HepG2 (cell line): Measurements from ENCODE around the gene LUC7L. TPM values are rescaled to one million over a fixed set of nuclear protein-coding genes. Genes with fewer than 3 reads are reported as not detected.

Source experiments
- ARHGAP35 ChIP-seq: sonication (generic); formaldehyde crosslinking; IDR thresholded peaks from 2 replicates; pipeline ENCODE4 v1.9.0; 2022; ENCODE audit warnings: mild to moderate bottlenecking, inconsistent platforms, moderate library complexity, missing genetic modification reagents, borderline replicate concordance
- BCL6 ChIP-seq: IDR thresholded peaks from 2 replicates; pipeline ENCODE4 v1.6.1; 2016; ENCODE audit warnings: missing genetic modification reagents, missing compliant biosample characterization
- CBFB ChIP-seq: sonication (generic); formaldehyde crosslinking; IDR thresholded peaks from 2 replicates; pipeline ENCODE4 v1.4.0; 2020; ENCODE audit warnings: missing genetic modification reagents
- ELF3 ChIP-seq: IDR thresholded peaks from 2 replicates; pipeline ENCODE4 v1.6.1; 2016; ENCODE audit warnings: missing genetic modification reagents, missing compliant biosample characterization
- FLYWCH1 ChIP-seq: sonication (generic); formaldehyde crosslinking; IDR thresholded peaks from 2 replicates; pipeline ENCODE4 v1.8.1; 2023; ENCODE audit warnings: mild to moderate bottlenecking, missing genetic modification reagents
- IRX3 ChIP-seq: sonication (generic); formaldehyde crosslinking; IDR thresholded peaks from 2 replicates; pipeline ENCODE4 v1.8.1; 2023; ENCODE audit warnings: mild to moderate bottlenecking, low read depth, missing genetic modification reagents, borderline replicate concordance
- MAFG ChIP-seq: sonication (generic); formaldehyde crosslinking; IDR thresholded peaks from 2 replicates; pipeline ENCODE4 v1.5.1; 2020; ENCODE audit warnings: mild to moderate bottlenecking, missing genetic modification reagents
- MIER3 ChIP-seq: IDR thresholded peaks from 2 replicates; pipeline ENCODE4 v1.6.1; 2016; ENCODE audit warnings: missing compliant biosample characterization, borderline replicate concordance
- RXRB ChIP-seq: IDR thresholded peaks from 2 replicates; pipeline ENCODE4 v1.6.1; 2016; ENCODE audit warnings: borderline replicate concordance, missing genetic modification reagents, missing compliant biosample characterization
- SETDB1 ChIP-seq: sonication (generic); formaldehyde crosslinking; IDR thresholded peaks from 2 replicates; pipeline ENCODE4 v1.5.1; 2020; ENCODE audit warnings: missing genetic modification reagents, mild to moderate bottlenecking, borderline replicate concordance
- TCF7 ChIP-seq: sonication (generic); IDR thresholded peaks from 2 replicates; pipeline ENCODE4 v1.6.1; 2016; ENCODE audit warnings: antibody characterized with exemption, low read depth
- ZBTB44 ChIP-seq: sonication (generic); formaldehyde crosslinking; IDR thresholded peaks from 2 replicates; pipeline ENCODE4 v1.4.0; 2020; ENCODE audit warnings: missing genetic modification reagents
- ZNF18 ChIP-seq: sonication (generic); formaldehyde crosslinking; IDR thresholded peaks from 2 replicates; pipeline ENCODE4 v1.8.0; 2022; ENCODE audit warnings: mild to moderate bottlenecking, missing genetic modification reagents; ENCODE audit not compliant: insufficient replicate concordance
- ZNF318 ChIP-seq: sonication (generic); formaldehyde crosslinking; IDR thresholded peaks from 2 replicates; pipeline ENCODE4 v1.4.0; 2020; ENCODE audit warnings: mild to moderate bottlenecking, missing genetic modification reagents
- ZNF772 ChIP-seq: sonication (generic); formaldehyde crosslinking; IDR thresholded peaks from 2 replicates; pipeline ENCODE4 v1.5.0; 2020; ENCODE audit warnings: mild to moderate bottlenecking, missing genetic modification reagents
- ZSCAN25 ChIP-seq: sonication (generic); formaldehyde crosslinking; IDR thresholded peaks from 2 replicates; pipeline ENCODE4 v1.8.0; 2022; ENCODE audit warnings: mild to moderate bottlenecking, missing genetic modification reagents
- polyA plus RNA-seq, 8 experiments: library from polyadenylated mRNA; depleted of rRNA in 3 of 8; stranded (reverse) in 7 of 8; unstranded in 1 of 8; fragments of >200 nt; fragmentation: Illumina TruSeq in 4 of 8; extraction: Trizol in 4 of 8; gene quantifications; 2 replicates each; pipeline versions ENCODE4 v1.2.1 to v1.2.3, GENCODE V29; 2011 to 2016; ENCODE audit warnings: low read depth in 4 of 8, missing spikeins in 1 of 8, mixed read lengths in 1 of 8; ENCODE audit not compliant: insufficient read depth in 1 of 8
- total RNA-seq, 5 experiments: library from RNA; depleted of rRNA; stranded (reverse); fragments of >200 nt; fragmentation: Illumina TruSeq; extraction: Trizol; gene quantifications; 2 replicates each; pipeline ENCODE4 v1.2.3, GENCODE V29; 2016; ENCODE audit warnings: low read depth in 1 of 5

The LUC7L gene
- total and polyA plus RNA-seq, 2 of the 13 experiments (the other 11 are each of a cell fraction or from before 2014, with no cell fraction given): 48.7 to 56.9 TPM

GRCh38 chr16:180681-181564, 48.3 kb downstream of the LUC7L start (continued):
- TF ChIP-seq ZNF318 (peak; percentile 95), CBFB (peak; percentile 89; the same call in 1 of the 2 replicates), BCL6 (CRISPR knock-in tag) (peak; percentile 34; the same call in 1 of the 2 replicates), FLYWCH1 (no peak), IRX3 (CRISPR knock-in tag) (peak; percentile 97; the same call in 1 of the 2 replicates), ZNF772 (CRISPR knock-in tag) (peak; percentile 99), ARHGAP35 (CRISPR knock-in tag) (peak; percentile 99), RXRB (CRISPR knock-in tag) (peak; percentile 73), ZBTB44 (CRISPR knock-in tag) (peak; percentile 93), MIER3 (peak; percentile 69; the same call in 1 of the 2 replicates), MAFG (CRISPR knock-in tag) (no peak), TCF7 (no peak), SETDB1 (CRISPR knock-in tag) (no peak), ELF3 (peak; percentile 86), ZNF18 (peak; percentile 86), ZSCAN25 (CRISPR knock-in tag) (peak; percentile 95)
